CD8-positive, alpha-beta memory T cell (primary cell): ENCODE measurements around the gene GHSR. TPM values are rescaled to one million over a fixed set of nuclear protein-coding genes. Genes with fewer than 3 reads are reported as not detected.

ENCODE experiments used
- CTCF ChIA-PET: fragments of 350-600 bp; sonication (Branson Sonifier 250); formaldehyde crosslinking; loops from one replicate; lab custom pipeline; 2021; ENCODE audit warnings: antibody characterized with exemption; lab: Charles Lee
- POLR2A ChIA-PET: fragments of 350-600 bp; sonication (Branson Sonifier 250); formaldehyde crosslinking; loops from one replicate; lab custom pipeline; 2021; ENCODE audit warnings: antibody characterized with exemption; lab: Charles Lee
- DNase-seq, 5 donors: peaks; one replicate each; pipeline versions ENCODE4 v3.0.0 to v3.0.0-alpha.2; 2020 to 2022; ENCODE audit warnings: mixed read lengths in 1 of 5
- H3K27ac ChIP-seq: one replicate; pipeline ENCODE4 v1.7.0; 2013; ENCODE audit warnings: low read depth, mild to moderate bottlenecking, low read length, moderate library complexity
- H3K27me3 ChIP-seq: 2 replicates; pipeline ENCODE4 v1.7.0; 2013; ENCODE audit warnings: low read length, mild to moderate bottlenecking; ENCODE audit not compliant: insufficient read depth, poor library complexity, severe bottlenecking
- H3K36me3 ChIP-seq: 2 replicates; pipeline ENCODE4 v1.7.0; 2013; ENCODE audit warnings: mild to moderate bottlenecking, low read length, moderate library complexity; ENCODE audit not compliant: insufficient read depth
- H3K4me1 ChIP-seq: 2 replicates; pipeline ENCODE4 v1.7.0; 2013; ENCODE audit warnings: mild to moderate bottlenecking, low read length, moderate library complexity; ENCODE audit not compliant: insufficient read depth
- H3K4me3 ChIP-seq: 2 replicates; pipeline ENCODE4 v1.7.0; 2013; ENCODE audit warnings: mild to moderate bottlenecking, low read length
- H3K9me3 ChIP-seq: 2 replicates; pipeline ENCODE4 v1.7.0; 2013; ENCODE audit warnings: mild to moderate bottlenecking, low read length
- H3K27ac Mint-ChIP-seq, 8 donors: one replicate each; pipeline ENCODE4 v1.8.0; 2020 to 2021; ENCODE audit warnings: mixed read lengths in 8 of 8, mild to moderate bottlenecking in 6 of 8, inconsistent platforms in 3 of 8, moderate library complexity in 3 of 8
- H3K27me3 Mint-ChIP-seq, 2 donors: one replicate each; pipeline ENCODE4 v1.8.0; 2020 to 2021; ENCODE audit warnings: mixed read lengths in 2 of 2, mild to moderate bottlenecking in 1 of 2, moderate library complexity in 1 of 2
- H3K36me3 Mint-ChIP-seq, 3 donors: one replicate each; pipeline ENCODE4 v1.8.0; 2020 to 2021; ENCODE audit warnings: mixed read lengths in 3 of 3, inconsistent platforms in 1 of 3, mild to moderate bottlenecking in 1 of 3
- H3K4me1 Mint-ChIP-seq, 3 donors: one replicate each; pipeline ENCODE4 v1.8.0; 2020 to 2021; ENCODE audit warnings: mixed read lengths in 3 of 3, inconsistent platforms in 1 of 3, mild to moderate bottlenecking in 1 of 3
- H3K4me3 Mint-ChIP-seq, 7 donors: one replicate each; pipeline ENCODE4 v1.8.0; 2020 to 2021; ENCODE audit warnings: mixed read lengths in 7 of 7, mild to moderate bottlenecking in 6 of 7, moderate library complexity in 4 of 7, inconsistent platforms in 2 of 7
- H3K9me3 Mint-ChIP-seq, 5 donors: one replicate each; pipeline ENCODE4 v1.8.0; 2020 to 2022; ENCODE audit warnings: mixed read lengths in 5 of 5, mild to moderate bottlenecking in 3 of 5, moderate library complexity in 2 of 5, inconsistent platforms in 1 of 5
- polyA plus RNA-seq: library from polyadenylated mRNA; unstranded; fragments of 300-500 nt; fragmentation: Illumina TruSeq; gene quantifications from one replicate; pipeline ENCODE4 v1.2.3, GENCODE V29; 2021
- total RNA-seq, 2 experiments: library from RNA; stranded (reverse); gene quantifications; one replicate each; pipeline ENCODE4 v1.2.3, GENCODE V29; 2021

Gene GHSR
- total and polyA plus RNA-seq, 3 experiments from 2014 or later = not detected

GRCh38 chr3:172449466-172450149, 1.4 kb upstream of the GHSR start:
- peaks cover 25% of the 10 kb centered on the region for H3K27me3 ChIP-seq
- H3K4me3 Mint-ChIP-seq = peak overlapping the region in 5 of 7 donors; percentile 4 to 38 (median 28)
- peaks cover 0 to 3% (median 0%) of the 10 kb centered on the region in 3 donors for H3K36me3 Mint-ChIP-seq
- ChIA-PET CTCF (no interaction called here), POLR2A (no interaction called here)
- H3K4me1 ChIP-seq = peaks cover 20% of the 10 kb centered on the region
- peaks cover 21 to 38% (median 35%) of the 10 kb centered on the region in 3 donors for H3K4me1 Mint-ChIP-seq
- H3K9me3 Mint-ChIP-seq = peaks cover 0 to 8% (median 0%) of the 10 kb centered on the region in 5 donors
- no peaks in the 10 kb centered on the region for H3K9me3 ChIP-seq
- DNase-seq = no peak
- H3K27me3 Mint-ChIP-seq = peaks cover 53 to 89% of the 10 kb centered on the region in 2 donors
- H3K36me3 ChIP-seq = no peaks in the 10 kb centered on the region
- H3K27ac Mint-ChIP-seq = peak overlapping the region in 2 of 8 donors; percentile 22 to 58
- no peak overlapping the region for H3K4me3 ChIP-seq
- no peak overlapping the region for H3K27ac ChIP-seq

- no peak for DNase-seq
- Histone ChIP-seq H3K27ac (no peak overlapping the region), H3K4me3 (no peak overlapping the region), H3K4me1 (peaks cover 20% of the 10 kb centered on the region), H3K9me3 (no peaks in the 10 kb centered on the region), H3K27me3 (peaks cover 25% of the 10 kb centered on the region), H3K36me3 (no peaks in the 10 kb centered on the region)
- ChIA-PET CTCF (interaction anchor here (0.7 to 1.9 kb wide), 3 partner anchors 10 to 176 kb away, joined by 3 to 7 read pairs (median 3); no protein-coding TSS in a partner anchor), POLR2A (no interaction called here)
- Mint-ChIP-seq H3K4me1 (peaks cover 21 to 38% (median 35%) of the 10 kb centered on the region in 3 donors), H3K27me3 (peaks cover 50 to 86% of the 10 kb centered on the region in 2 donors), H3K9me3 (peaks cover 0 to 8% (median 0%) of the 10 kb centered on the region in 5 donors), H3K36me3 (peaks cover 0 to 3% (median 0%) of the 10 kb centered on the region in 3 donors), H3K27ac (peak overlapping the region in 2 of 8 donors; percentile 9 to 58), H3K4me3 (peak overlapping the region; percentile 4 to 86 (median 28))
Observed at GRCh38 chr3:172448661-172449465, 607 bp upstream of the GHSR start.

DNA sequence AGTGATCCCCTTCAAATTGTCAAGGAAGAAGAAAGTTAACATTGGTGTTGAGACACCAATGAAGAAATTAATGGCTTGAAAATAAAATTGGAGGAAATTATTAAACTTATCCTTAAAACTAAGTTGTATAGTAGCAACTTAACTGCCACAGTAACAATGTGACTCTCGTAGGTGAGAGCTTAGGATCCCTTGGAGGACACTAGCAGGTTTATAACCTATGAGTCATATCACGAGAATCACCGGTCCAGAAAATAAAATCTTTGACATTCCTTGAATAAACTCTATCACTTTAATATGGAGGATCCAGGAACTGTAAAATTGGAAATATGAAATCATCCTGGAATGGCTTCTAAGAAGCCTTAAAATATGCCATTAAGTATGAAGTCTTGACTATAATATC, 2.1 kb downstream of the GHSR start:
- no peak overlapping the region for H3K4me3 ChIP-seq
- peaks cover 25% of the 10 kb centered on the region for H3K27me3 ChIP-seq
- H3K27ac Mint-ChIP-seq = no peak overlapping the region
- H3K4me1 ChIP-seq = peaks cover 20% of the 10 kb centered on the region
- peaks cover 0 to 3% (median 0%) of the 10 kb centered on the region in 3 donors for H3K36me3 Mint-ChIP-seq
- CTCF ChIA-PET = interaction anchor here (1.0 kb wide), 1 partner anchor 15 kb away, joined by 3 read pairs; no protein-coding TSS in a partner anchor
- H3K27ac ChIP-seq = no peak overlapping the region
- H3K9me3 Mint-ChIP-seq = peaks cover 0 to 7% (median 0%) of the 10 kb centered on the region in 5 donors
- POLR2A ChIA-PET = no interaction called here
- no peak overlapping the region for H3K4me3 Mint-ChIP-seq
- H3K27me3 Mint-ChIP-seq = peaks cover 46 to 89% of the 10 kb centered on the region in 2 donors
- H3K9me3 ChIP-seq = no peaks in the 10 kb centered on the region
- DNase-seq = no peak
- H3K4me1 Mint-ChIP-seq = peaks cover 21 to 38% (median 35%) of the 10 kb centered on the region in 3 donors
- no peaks in the 10 kb centered on the region for H3K36me3 ChIP-seq

GRCh38 chr3:172444821-172445220, 3.4 kb downstream of the GHSR start:
- ChIA-PET POLR2A (no interaction called here), CTCF (no interaction called here)
- Histone ChIP-seq H3K36me3 (no peaks in the 10 kb centered on the region), H3K4me3 (no peak overlapping the region), H3K27me3 (peaks cover 20% of the 10 kb centered on the region), H3K9me3 (no peaks in the 10 kb centered on the region), H3K27ac (no peak overlapping the region), H3K4me1 (peaks cover 20% of the 10 kb centered on the region)
- DNase-seq = no peak
- Mint-ChIP-seq H3K9me3 (peaks cover 0 to 7% (median 0%) of the 10 kb centered on the region in 5 donors), H3K36me3 (peaks cover 0 to 3% (median 0%) of the 10 kb centered on the region in 3 donors), H3K27me3 (peaks cover 47 to 87% of the 10 kb centered on the region in 2 donors), H3K27ac (no peak overlapping the region), H3K4me3 (no peak overlapping the region), H3K4me1 (peaks cover 21 to 32% (median 31%) of the 10 kb centered on the region in 3 donors)

- Histone ChIP-seq H3K27ac (no peak overlapping the region), H3K9me3 (no peaks in the 10 kb centered on the region), H3K27me3 (peaks cover 6% of the 10 kb centered on the region), H3K4me3 (no peak overlapping the region), H3K4me1 (peaks cover 7% of the 10 kb centered on the region), H3K36me3 (no peaks in the 10 kb centered on the region)
- Mint-ChIP-seq H3K27me3 (peaks cover 44 to 78% of the 10 kb centered on the region in 2 donors), H3K27ac (peak overlapping the region in 1 of 8 donors; percentile 38), H3K36me3 (peaks cover 0 to 3% (median 0%) of the 10 kb centered on the region in 3 donors), H3K4me1 (peaks cover 7 to 11% (median 10%) of the 10 kb centered on the region in 3 donors), H3K4me3 (no peak overlapping the region), H3K9me3 (peaks cover 0 to 3% (median 0%) of the 10 kb centered on the region in 5 donors)
- CTCF ChIA-PET = interaction anchor here (1.0 kb wide), 1 partner anchor 19 kb away, joined by 3 read pairs; no protein-coding TSS in a partner anchor
- POLR2A ChIA-PET = no interaction called here
- no peak for DNase-seq
Observed at GRCh38 chr3:172442606-172443005, 5.7 kb downstream of the GHSR start.

DNA sequence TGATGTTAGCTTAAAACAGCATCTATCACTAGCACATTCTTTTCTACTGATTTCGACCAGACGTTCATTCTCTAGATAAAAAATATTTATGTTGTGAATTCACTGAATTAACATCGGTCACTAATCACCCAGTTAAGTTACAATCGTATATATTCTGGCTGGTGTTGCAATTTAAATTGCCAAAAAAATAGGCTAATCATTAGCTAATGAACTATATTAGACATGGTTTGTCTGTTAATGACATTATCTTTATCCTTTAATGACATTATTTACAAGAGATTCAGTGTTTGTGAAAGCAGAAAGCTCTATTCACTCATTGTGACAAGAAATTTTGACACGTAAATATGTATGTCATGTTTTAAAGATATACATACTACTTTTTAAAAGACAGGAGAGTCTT, 6.7 kb downstream of the GHSR start:
- ChIA-PET CTCF (interaction anchor here (1.0 kb wide), 1 partner anchor 11 kb away, joined by 3 read pairs; no protein-coding TSS in a partner anchor), POLR2A (interaction anchor here (0.6 kb wide), 1 partner anchor 37 kb away, joined by 3 read pairs; no protein-coding TSS in a partner anchor)
- H3K9me3 Mint-ChIP-seq = peaks cover 0 to 3% (median 0%) of the 10 kb centered on the region in 5 donors
- no peaks in the 10 kb centered on the region for H3K9me3 ChIP-seq
- no peak overlapping the region for H3K4me3 Mint-ChIP-seq
- peaks cover 4% of the 10 kb centered on the region for H3K27me3 ChIP-seq
- H3K27me3 Mint-ChIP-seq = peaks cover 35 to 71% of the 10 kb centered on the region in 2 donors
- no peak overlapping the region for H3K4me3 ChIP-seq
- H3K27ac ChIP-seq = no peak overlapping the region
- no peaks in the 10 kb centered on the region for H3K36me3 Mint-ChIP-seq
- H3K36me3 ChIP-seq = no peaks in the 10 kb centered on the region
- no peak for DNase-seq
- H3K4me1 ChIP-seq = no peaks in the 10 kb centered on the region
- no peak overlapping the region for H3K27ac Mint-ChIP-seq
- peaks cover 0 to under 1% (median 0%) of the 10 kb centered on the region in 3 donors for H3K4me1 Mint-ChIP-seq

DNA sequence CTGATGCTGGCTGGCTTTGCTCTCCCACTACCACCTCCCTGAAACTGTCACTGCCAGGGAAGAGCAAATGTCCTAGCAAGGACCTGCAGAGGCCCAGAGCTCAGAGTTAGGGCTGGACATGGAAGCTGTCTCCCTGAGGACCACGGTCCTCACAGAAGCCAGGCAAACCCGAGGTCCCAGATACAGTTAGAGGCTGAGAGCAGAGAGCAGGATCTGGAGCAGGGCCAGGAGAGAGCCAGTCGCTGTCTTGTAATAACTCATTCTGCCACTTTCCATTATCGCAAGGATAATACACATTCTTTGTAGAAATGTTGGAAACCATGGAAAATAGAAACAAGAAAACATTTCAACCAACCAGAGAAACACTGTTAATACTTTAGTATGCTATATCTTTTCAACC, 10.1 kb downstream of the GHSR start:
- Histone ChIP-seq H3K9me3 (no peaks in the 10 kb centered on the region), H3K27ac (no peak overlapping the region), H3K27me3 (no peaks in the 10 kb centered on the region), H3K36me3 (no peaks in the 10 kb centered on the region), H3K4me3 (no peak overlapping the region), H3K4me1 (no peaks in the 10 kb centered on the region)
- Mint-ChIP-seq H3K4me1 (no peaks in the 10 kb centered on the region), H3K27me3 (peaks cover 27 to 47% of the 10 kb centered on the region in 2 donors), H3K36me3 (peaks cover 0 to 2% (median 0%) of the 10 kb centered on the region in 3 donors), H3K9me3 (peaks cover 0 to 8% (median 7%) of the 10 kb centered on the region in 5 donors), H3K27ac (no peak overlapping the region), H3K4me3 (no peak overlapping the region)
- no peak for DNase-seq
- CTCF ChIA-PET = no interaction called here
- POLR2A ChIA-PET = no interaction called here
